Bronchial epithelial cell (primary cell): Measurements from ENCODE around the gene DCP1B. TPM values are rescaled to one million over a fixed set of nuclear protein-coding genes. Genes with fewer than 3 reads are reported as not detected.

Source experiments
- DNase-seq: peaks from one replicate; pipeline ENCODE4 v3.0.0-alpha.2; 2010; ENCODE audit warnings: low read depth
- FAIRE-seq: peaks from 2 replicates; lab custom pipeline; 2011; peaks lifted over from hg19 to GRCh38; lab: Jason Lieb, UNC
- H3K27me3 ChIP-seq: 2 replicates; pipeline ENCODE4 v1.5.1; 2011; ENCODE audit warnings: low read length; ENCODE audit not compliant: control insufficient read depth, insufficient read depth
- H3K36me3 ChIP-seq: 2 replicates; pipeline ENCODE4 v1.5.1; 2011; ENCODE audit warnings: low read length; ENCODE audit not compliant: control insufficient read depth, insufficient read depth
- H3K4me3 ChIP-seq: 2 replicates; pipeline ENCODE4 v1.5.1; 2011; ENCODE audit warnings: mild to moderate bottlenecking, low read depth, low read length, control low read depth
- total RNA-seq: library from RNA; depleted of rRNA; stranded (reverse); fragments of >200 nt; gene quantifications from 2 replicates; pipeline ENCODE4 v1.2.1, GENCODE V29; 2014
- TF ChIP-seq, protein P1 (sequence below): IDR thresholded peaks from 2 replicates; pipeline ENCODE4 v1.5.1; 2011; ENCODE audit warnings: mild to moderate bottlenecking, moderate library complexity, low read length, control low read depth, inconsistent platforms; ENCODE audit not compliant: insufficient read depth, severe bottlenecking

Gene DCP1B
- total RNA-seq, 1 donor from 2014 or later = 1.3 TPM

DNA sequence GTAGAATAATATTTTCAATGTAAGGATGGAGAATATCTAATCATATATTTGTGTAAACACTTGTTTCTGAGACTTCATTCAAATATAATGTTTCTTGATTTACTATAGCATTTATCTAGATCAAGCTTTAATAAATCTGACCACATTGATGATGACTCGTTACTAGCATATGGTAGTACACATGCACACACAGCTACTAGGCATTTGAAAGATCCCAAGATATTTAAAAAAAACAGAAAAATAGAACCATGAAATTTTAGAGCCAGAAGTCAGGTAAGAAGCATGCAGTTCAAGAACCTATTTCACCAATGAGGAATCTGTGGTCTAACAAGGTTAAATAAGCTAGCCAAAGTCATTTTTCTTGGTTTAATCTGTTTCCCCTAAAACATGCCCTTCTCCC, 32.0 kb downstream of the DCP1B start:
- no peak for FAIRE-seq
- no peaks in the 10 kb centered on the region for H3K36me3 ChIP-seq
- H3K27me3 ChIP-seq = no peaks in the 10 kb centered on the region
- TF ChIP-seq, protein P1, sequence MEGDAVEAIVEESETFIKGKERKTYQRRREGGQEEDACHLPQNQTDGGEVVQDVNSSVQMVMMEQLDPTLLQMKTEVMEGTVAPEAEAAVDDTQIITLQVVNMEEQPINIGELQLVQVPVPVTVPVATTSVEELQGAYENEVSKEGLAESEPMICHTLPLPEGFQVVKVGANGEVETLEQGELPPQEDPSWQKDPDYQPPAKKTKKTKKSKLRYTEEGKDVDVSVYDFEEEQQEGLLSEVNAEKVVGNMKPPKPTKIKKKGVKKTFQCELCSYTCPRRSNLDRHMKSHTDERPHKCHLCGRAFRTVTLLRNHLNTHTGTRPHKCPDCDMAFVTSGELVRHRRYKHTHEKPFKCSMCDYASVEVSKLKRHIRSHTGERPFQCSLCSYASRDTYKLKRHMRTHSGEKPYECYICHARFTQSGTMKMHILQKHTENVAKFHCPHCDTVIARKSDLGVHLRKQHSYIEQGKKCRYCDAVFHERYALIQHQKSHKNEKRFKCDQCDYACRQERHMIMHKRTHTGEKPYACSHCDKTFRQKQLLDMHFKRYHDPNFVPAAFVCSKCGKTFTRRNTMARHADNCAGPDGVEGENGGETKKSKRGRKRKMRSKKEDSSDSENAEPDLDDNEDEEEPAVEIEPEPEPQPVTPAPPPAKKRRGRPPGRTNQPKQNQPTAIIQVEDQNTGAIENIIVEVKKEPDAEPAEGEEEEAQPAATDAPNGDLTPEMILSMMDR = no peak
- DNase-seq = peak; percentile 19
- H3K4me3 ChIP-seq = no peak overlapping the region

DNA sequence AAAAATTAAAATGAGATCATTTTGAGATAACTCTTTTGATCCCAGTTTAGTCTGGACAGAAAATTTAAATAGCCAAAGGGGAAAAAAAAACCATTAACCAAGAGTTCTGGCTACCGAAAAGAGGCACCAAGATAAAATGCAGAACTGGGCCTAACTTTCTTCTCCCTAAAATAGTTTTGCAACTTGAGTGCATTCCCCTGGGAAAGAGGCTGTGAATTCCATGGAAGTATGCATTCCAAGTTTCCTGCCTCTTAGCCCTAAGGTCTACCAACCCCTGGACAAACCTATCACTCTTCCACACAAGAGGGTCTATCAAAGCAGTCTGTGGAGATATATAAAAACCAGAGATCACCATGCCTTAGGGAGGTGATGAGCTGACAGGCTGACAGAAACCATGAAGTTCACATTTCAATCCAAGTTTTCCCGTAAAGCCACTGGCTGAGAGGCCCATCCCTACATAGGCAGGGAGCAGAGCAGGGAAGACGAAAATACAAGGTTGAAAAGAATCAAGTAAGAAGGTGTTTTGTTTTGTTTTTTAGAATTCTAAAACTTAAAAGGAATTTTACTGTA, 33.8 kb downstream of the DCP1B start:
- no peaks in the 10 kb centered on the region for H3K36me3 ChIP-seq

DNA sequence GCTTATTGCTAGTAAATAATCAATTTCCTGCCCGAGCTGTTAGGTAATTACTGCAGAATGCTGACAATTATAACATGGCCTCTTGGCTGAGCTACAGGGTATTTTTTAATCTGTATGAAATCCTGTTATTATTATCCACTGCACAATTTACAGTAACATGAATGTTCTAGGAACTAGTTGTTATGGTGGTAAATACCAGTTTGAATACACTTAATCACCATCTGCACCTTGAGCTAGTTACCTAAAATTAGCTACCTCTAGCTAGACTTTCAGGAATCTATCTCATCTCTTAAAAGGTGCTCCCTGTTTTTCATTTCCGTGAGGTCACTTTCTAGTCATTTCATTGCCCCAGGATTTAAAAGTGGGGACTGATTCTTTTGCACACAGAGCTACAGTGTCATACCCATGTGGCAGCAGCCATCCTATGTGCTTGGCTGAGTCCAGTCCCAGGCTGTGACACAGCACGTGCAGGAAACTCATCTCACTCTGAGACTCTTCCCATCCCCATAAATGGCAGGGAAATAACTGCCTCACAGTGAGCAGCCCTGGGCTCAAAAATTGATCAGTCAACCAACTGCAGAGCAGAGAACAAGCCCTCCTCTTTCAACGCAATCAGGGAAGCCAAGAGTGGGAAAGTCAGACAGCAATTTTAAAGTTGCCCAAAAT, 37.6 kb downstream of the DCP1B start:
- peaks cover 2% of the 10 kb centered on the region for H3K36me3 ChIP-seq
- DNase-seq = no peak
- TF ChIP-seq, protein P1 = no peak
- H3K27me3 ChIP-seq = no peaks in the 10 kb centered on the region
- FAIRE-seq = no peak
- H3K4me3 ChIP-seq = no peak overlapping the region

More for the DNA sequence above, 33.8 kb downstream of the DCP1B start:
- no peak overlapping the region for H3K4me3 ChIP-seq
- no peak for DNase-seq
- TF ChIP-seq, protein P1 = no peak
- no peak for FAIRE-seq
- no peaks in the 10 kb centered on the region for H3K27me3 ChIP-seq

DNA sequence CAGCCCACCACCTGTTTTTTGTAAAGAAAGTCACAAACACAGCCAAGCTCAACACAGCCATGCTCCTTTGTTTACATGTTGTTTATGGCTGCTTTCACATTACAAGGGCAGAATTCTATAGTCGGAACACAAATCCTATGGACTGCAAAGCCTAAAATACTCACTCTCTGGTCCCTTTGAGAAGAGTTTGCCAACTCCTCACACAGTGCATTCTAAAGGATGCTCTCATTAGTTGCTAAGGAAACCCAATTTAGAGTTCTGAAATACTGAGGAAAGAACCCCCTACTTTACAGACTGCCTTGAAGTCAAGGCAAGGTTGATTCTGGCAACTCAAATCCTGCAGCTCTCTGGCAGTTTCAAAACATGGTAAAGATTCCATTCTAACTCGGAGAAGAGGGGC, 38.3 kb downstream of the DCP1B start:
- FAIRE-seq (no peak), DNase-seq (no peak)
- TF ChIP-seq, protein P1 = no peak
- Histone ChIP-seq H3K27me3 (no peaks in the 10 kb centered on the region), H3K36me3 (peaks cover 2% of the 10 kb centered on the region), H3K4me3 (no peak overlapping the region)

DNA sequence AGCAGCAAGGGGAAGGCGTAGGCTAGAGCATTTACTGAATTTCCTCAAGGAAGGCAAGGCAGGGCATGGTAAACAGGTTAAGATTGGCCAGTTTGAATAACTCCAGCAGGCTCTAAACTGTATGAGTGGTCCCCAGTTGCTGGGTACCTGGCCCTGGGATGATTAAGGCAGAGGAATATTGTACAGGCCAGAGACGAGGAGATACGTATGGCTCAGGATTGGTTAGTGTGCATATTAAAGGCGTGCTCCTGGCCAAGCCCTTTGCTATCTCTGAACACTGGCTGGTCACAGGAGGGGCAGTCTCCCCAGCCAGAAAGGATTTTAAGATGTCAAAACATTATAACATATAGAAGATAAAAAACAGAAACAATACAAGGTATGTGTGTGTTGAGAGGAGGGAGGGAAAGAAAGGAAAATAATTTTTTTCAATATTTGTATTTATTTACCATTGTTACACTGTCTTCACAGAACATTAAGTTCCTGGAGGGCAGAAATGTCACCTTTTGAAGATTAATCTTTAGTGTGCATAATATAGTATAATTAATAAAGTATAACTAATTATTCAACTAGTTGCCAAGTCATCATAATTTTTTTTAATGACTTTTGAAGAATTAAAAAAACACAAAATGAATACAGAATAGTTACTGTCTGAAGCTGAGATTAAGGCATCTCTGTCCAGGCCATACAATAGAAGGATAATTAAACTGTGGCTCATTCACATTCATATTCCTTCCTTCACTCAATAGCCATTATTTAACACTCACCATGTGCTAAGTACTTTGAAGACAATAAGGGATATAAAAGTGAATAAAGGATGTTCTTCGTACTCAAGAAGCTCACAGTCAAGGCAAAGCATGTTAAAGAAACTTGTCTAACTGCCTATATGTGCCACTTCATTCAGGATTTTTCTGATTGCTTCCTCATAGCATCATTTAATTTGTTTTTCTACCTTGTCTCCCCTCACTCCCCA, 41.9 kb downstream of the DCP1B start:
- Histone ChIP-seq H3K27me3 (no peaks in the 10 kb centered on the region), H3K36me3 (peaks cover 3% of the 10 kb centered on the region), H3K4me3 (no peak overlapping the region)
- FAIRE-seq (no peak), DNase-seq (no peak)
- TF ChIP-seq, protein P1 = no peak
